Nephron progenitor cell (in vitro differentiated cells): ENCODE data around the gene MACF1.

Source experiments
- DNase-seq: peaks from one replicate; pipeline ENCODE4 v3.0.0; 2021
- H3K27ac Mint-ChIP-seq: 2 replicates; pipeline ENCODE4 v1.8.0; 2021; ENCODE audit warnings: mild to moderate bottlenecking, moderate library complexity, mixed read lengths
- H3K27me3 Mint-ChIP-seq: 2 replicates; pipeline ENCODE4 v1.8.0; 2021; ENCODE audit warnings: mild to moderate bottlenecking, low read depth, mixed read lengths; ENCODE audit not compliant: poor library complexity
- H3K36me3 Mint-ChIP-seq: 2 replicates; pipeline ENCODE4 v1.8.0; 2021; ENCODE audit warnings: low read depth, mixed read lengths
- H3K4me1 Mint-ChIP-seq: 2 replicates; pipeline ENCODE4 v1.8.0; 2021; ENCODE audit warnings: mixed read lengths
- H3K4me3 Mint-ChIP-seq: 2 replicates; pipeline ENCODE4 v1.8.0; 2021; ENCODE audit warnings: mild to moderate bottlenecking, moderate library complexity, mixed read lengths
- H3K9me3 Mint-ChIP-seq: 2 replicates; pipeline ENCODE4 v1.8.0; 2021; ENCODE audit warnings: mild to moderate bottlenecking, moderate library complexity, mixed read lengths
- TF ChIP-seq, protein P1 (sequence below): fragments of 200-600 bp; sonication (generic); IDR thresholded peaks from 2 replicates; pipeline ENCODE4 v1.5.0; 2021; ENCODE audit warnings: antibody characterized with exemption

Gene MACF1

DNA sequence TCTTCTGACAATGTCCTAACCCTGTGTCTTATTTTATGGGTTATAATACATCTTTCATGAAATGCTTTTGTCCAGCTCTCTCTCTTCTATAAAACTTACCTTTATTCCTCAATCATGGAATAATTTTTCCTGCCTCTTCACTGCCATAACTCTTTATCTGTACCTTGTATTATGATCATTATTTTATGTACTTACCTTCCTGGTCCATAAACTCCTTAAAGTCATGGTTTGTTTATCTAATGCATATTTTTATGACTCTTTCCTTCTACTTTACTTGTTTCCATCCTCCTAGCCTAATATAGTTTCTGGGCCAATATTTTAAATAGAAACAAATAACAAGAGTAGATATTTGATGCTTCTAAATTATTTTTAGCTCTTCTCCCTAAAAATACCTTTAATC lies 221.1 kb downstream of the MACF1 start:
- peaks cover 87% of the 10 kb centered on the region for H3K36me3 Mint-ChIP-seq
- H3K27ac Mint-ChIP-seq = no peak overlapping the region
- no peaks in the 10 kb centered on the region for H3K9me3 Mint-ChIP-seq
- no peak overlapping the region for H3K4me3 Mint-ChIP-seq
- TF ChIP-seq, protein P1, sequence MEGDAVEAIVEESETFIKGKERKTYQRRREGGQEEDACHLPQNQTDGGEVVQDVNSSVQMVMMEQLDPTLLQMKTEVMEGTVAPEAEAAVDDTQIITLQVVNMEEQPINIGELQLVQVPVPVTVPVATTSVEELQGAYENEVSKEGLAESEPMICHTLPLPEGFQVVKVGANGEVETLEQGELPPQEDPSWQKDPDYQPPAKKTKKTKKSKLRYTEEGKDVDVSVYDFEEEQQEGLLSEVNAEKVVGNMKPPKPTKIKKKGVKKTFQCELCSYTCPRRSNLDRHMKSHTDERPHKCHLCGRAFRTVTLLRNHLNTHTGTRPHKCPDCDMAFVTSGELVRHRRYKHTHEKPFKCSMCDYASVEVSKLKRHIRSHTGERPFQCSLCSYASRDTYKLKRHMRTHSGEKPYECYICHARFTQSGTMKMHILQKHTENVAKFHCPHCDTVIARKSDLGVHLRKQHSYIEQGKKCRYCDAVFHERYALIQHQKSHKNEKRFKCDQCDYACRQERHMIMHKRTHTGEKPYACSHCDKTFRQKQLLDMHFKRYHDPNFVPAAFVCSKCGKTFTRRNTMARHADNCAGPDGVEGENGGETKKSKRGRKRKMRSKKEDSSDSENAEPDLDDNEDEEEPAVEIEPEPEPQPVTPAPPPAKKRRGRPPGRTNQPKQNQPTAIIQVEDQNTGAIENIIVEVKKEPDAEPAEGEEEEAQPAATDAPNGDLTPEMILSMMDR = no peak
- H3K27me3 Mint-ChIP-seq = no peaks in the 10 kb centered on the region
- H3K4me1 Mint-ChIP-seq = no peaks in the 10 kb centered on the region
- no peak for DNase-seq

DNA sequence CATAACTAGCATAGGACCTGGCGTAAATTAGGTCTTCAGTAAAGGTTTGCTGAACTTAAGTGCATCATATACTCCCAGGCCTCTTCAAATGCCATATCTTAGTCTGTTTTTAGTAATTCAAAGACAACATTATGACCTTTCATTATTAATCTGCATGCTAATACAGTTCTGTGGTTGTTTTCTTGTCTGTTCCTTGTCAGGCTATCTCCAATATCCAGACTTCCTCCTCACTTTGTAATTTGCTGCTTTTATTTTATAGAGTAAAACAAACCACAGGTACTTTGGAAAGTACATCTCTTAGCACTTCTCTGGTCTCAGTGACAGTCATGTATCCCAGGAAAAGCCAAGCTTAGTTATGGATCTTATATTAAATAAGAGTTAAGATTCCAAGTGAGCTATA lies 221.9 kb downstream of the MACF1 start:
- Mint-ChIP-seq H3K4me3 (no peak overlapping the region), H3K27me3 (no peaks in the 10 kb centered on the region), H3K4me1 (no peaks in the 10 kb centered on the region), H3K9me3 (no peaks in the 10 kb centered on the region), H3K36me3 (peaks cover 87% of the 10 kb centered on the region), H3K27ac (no peak overlapping the region)
- TF ChIP-seq, protein P1 = no peak
- no peak for DNase-seq

DNA sequence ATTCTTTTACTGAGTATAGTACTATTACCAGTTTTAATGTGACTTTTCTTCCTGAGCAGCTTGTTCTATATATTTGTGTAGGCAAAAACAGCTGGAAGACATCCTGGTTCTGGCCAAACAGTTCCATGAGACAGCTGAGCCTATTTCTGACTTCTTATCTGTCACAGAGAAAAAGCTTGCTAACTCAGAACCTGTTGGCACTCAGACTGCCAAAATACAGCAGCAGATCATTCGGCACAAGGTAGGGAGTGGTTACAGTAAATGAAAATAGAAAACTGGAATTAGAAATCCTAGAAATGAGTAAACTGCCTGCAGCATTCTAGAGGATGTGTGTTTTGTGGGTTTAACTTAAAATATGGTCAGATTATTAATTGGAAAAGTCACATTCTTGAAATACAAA lies 222.9 kb downstream of the MACF1 start:
- H3K36me3 Mint-ChIP-seq = peaks cover 86% of the 10 kb centered on the region
- DNase-seq = no peak
- no peaks in the 10 kb centered on the region for H3K9me3 Mint-ChIP-seq

DNA sequence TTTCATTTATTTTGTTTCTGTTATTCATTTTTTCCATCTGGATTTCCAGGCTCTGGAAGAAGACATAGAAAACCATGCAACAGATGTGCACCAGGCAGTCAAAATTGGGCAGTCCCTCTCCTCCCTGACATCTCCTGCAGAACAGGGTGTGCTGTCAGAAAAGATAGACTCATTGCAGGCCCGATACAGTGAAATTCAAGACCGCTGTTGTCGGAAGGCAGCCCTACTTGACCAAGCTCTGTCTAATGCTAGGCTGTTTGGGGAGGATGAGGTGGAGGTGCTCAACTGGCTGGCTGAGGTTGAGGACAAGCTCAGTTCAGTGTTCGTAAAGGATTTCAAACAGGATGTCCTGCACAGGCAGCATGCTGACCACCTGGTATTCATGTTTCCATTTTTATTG lies 223.4 kb downstream of the MACF1 start:
- H3K27ac Mint-ChIP-seq = no peak overlapping the region
- H3K36me3 Mint-ChIP-seq = peaks cover 86% of the 10 kb centered on the region
- H3K4me3 Mint-ChIP-seq = no peak overlapping the region
- no peak for DNase-seq
- no peaks in the 10 kb centered on the region for H3K27me3 Mint-ChIP-seq
- TF ChIP-seq, protein P1 = no peak
- H3K4me1 Mint-ChIP-seq = no peaks in the 10 kb centered on the region
- no peaks in the 10 kb centered on the region for H3K9me3 Mint-ChIP-seq

More for the DNA sequence above, 222.9 kb downstream of the MACF1 start:
- Mint-ChIP-seq H3K4me3 (no peak overlapping the region), H3K4me1 (no peaks in the 10 kb centered on the region), H3K27ac (no peak overlapping the region), H3K27me3 (no peaks in the 10 kb centered on the region)
- TF ChIP-seq, protein P1 = no peak

DNA sequence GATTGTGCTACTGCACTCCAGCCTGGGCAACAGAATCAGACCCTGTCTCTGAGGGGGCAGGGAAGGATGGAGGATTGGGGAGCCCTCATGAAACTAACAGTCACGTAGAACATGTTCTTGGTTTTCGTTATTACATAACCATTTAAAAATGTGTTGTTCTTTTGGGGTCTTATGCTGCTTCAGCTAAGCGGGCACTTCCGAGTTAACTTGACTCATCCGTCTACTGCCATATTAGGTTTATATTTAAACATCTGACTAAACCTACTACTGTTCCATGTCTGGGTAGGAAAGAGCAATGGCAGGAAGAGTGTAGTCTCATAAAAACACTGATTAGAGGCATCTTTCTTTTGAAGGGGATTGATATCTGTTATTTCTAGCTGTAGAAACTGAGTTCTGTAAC lies 227.4 kb downstream of the MACF1 start:
- no peaks in the 10 kb centered on the region for H3K27me3 Mint-ChIP-seq
- no peak for DNase-seq
- TF ChIP-seq, protein P1 = no peak
- no peaks in the 10 kb centered on the region for H3K9me3 Mint-ChIP-seq
- peaks cover 92% of the 10 kb centered on the region for H3K36me3 Mint-ChIP-seq
- no peaks in the 10 kb centered on the region for H3K4me1 Mint-ChIP-seq
- no peak overlapping the region for H3K4me3 Mint-ChIP-seq
- no peak overlapping the region for H3K27ac Mint-ChIP-seq

DNA sequence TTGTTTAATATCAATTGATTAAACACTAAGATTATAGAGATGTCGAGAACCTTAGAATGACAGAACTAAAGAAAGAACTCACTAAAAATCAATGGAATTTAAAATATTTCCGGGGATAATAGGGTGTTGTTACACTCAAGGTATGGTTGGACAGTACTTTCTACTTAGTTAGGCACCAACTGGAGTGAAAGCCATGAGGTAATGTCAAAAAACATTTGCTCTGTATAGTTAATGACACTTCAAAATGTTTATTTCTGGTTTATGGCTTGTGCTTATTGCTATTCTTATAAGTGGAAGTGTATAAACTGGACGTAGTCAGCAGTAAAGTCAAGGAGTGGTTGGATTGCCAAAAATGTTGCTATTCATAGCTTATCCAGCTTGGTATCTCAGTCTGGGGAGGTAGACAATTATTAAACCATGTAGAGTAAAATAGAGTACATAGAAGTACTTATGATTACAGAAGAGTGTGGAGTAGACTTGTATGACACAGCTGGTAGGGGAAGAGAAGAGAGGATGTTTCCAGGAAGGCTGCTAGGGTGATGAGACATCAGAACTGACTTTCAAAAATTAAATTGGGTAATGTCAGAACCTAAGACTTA lies 230.4 kb downstream of the MACF1 start:
- no peaks in the 10 kb centered on the region for H3K9me3 Mint-ChIP-seq
- H3K36me3 Mint-ChIP-seq = peaks cover 78% of the 10 kb centered on the region
- H3K4me3 Mint-ChIP-seq = no peak overlapping the region
- H3K27me3 Mint-ChIP-seq = no peaks in the 10 kb centered on the region
- TF ChIP-seq, protein P1 = no peak
- H3K27ac Mint-ChIP-seq = peak overlapping the region; percentile 57
- no peaks in the 10 kb centered on the region for H3K4me1 Mint-ChIP-seq
- DNase-seq = no peak
